ENCODE data around the gene ULK4.
"Not testable (repeated sequence)": the region's sequence is repeated elsewhere in the genome, so short reads cannot be mapped to it uniquely, and the experiment has no call there.

The ULK4 gene

DNA sequence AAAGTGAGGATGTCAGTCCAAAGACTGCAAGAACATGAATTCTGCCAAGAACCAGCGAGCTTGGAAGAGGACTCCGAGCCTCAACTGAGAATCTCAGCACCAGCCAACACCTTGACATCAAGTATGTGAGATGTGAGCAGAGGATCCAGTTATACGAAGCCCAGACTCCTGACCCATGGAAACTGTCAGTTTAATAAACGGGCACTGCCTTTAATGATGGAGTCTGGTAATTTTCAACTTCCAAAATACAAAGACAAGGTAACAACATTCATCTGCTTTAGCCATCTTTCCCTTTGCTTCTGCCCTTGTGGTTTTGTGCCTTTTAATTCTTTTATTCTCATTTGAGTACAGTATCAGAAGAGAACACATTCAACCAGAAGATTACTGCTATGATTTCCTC, 211.9 kb downstream of the ULK4 start:
- DNase-seq = no peak

DNA sequence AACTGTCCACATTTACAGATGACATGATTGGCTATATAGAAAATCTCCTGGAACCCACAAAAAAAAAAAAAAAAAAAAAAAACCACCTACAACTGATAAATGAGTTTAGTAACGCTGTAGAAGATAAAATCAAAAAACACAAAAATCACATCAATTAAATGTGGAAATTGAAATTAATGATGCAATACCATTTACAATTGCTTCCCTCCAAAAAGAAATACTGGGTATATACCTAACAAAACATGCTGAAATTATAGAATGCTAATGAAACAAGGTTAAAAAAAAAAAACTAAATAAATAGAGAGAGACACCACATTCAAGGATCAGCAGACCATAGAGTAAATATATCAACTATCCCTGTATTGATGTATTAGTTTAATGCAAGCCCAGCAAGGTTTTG, 215.7 kb downstream of the ULK4 start:
- DNase-seq = no peak

DNA sequence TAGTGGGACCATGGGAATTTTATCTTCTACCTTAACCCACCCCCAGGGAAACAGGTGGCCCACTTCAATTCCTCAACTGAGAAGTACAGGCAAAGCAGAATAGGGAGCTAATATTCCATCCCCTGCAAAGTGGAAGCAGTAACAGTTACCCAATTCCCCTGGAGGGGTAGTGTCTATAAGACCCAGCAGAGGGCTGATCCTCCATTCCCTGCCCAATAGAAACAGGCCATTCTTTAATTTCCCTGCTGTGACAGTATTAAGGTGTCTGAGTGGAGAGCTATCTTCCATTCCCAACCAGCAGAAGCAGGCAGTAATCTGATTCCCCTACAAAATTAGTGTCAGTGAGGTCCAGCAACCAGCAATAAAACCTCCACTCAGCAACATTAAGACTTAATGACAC, 219.8 kb downstream of the ULK4 start:
- no peak for DNase-seq

DNA sequence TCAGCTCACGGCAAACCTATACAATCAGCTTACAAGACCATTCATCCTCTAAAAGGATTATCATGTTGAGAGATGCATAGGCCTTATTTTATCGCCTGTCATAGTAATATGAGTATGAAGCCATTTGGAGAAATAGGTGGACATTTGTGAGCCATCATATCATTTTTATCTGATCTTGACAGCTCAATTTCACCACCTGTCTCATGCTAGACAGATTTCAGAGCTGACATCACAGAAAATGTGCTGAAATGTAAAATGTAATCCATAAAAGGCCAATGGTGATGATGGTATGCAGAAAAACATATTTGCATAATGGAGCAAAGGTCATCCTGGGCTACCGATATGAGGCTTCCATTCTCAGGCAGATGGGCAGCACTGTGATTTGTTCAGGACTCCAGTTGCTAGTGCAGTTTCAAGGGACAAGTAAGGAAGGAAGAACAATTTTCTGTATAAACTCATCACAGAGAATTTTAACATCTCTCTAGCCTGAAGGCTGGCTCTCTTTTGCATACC, 221.5 kb downstream of the ULK4 start:
- no peak for DNase-seq

DNA sequence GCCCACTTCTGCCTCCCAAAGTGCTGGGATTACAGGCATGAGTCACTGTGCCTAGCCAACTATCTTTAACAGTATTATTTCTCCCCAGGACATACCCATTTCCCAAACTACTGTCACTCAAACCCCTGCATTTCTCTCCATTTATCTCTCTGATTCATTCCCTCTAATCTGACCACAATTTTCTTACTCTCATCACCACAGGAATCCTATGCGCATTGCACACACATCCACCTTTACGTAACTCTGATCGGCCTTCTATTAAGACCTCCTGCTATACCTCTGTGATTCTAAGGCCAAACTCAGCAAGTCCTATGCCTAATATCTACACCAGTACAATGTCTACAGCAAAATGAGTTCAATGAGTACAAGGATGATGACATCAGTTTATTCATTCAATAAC, 235.0 kb downstream of the ULK4 start:
- no peak for DNase-seq

DNA sequence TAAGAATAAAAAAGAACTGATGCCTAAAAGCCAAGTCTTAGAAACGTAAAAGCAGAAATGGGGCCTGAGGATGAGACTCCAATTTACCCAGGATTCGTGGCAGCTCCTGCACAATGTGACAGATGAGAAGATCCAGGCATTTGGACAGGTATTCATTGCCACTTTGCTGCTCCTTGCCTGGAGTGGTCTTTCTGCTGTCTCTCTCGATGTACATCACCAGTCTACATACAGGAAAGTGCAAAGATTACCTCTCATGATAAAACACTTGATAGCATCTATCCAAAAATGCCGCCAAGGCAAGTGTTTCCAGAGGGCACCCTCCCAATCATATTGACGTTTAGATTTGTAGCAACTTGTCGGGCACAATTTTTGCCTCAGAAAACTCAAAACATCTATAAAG, 244.3 kb downstream of the ULK4 start:
- no peak for DNase-seq

DNA sequence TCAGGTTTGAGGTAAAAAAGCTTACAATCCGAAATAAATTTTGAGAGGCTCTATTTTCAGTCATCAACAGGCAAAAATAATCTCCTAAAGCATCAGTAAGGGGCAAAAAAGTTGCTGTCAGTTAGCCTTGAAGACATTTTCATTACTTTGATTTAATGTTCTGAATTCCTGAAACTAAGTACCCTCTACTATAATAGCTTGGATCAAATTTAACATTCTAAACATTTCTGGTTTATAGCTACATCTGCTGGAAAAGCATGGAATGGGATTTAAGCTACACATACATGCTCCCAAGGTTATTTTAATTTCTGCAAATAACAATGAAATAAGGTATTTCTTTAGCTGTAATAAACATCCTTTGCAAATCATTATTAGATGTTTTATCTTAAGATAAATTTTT, 245.4 kb downstream of the ULK4 start:
- no peak for DNase-seq

DNA sequence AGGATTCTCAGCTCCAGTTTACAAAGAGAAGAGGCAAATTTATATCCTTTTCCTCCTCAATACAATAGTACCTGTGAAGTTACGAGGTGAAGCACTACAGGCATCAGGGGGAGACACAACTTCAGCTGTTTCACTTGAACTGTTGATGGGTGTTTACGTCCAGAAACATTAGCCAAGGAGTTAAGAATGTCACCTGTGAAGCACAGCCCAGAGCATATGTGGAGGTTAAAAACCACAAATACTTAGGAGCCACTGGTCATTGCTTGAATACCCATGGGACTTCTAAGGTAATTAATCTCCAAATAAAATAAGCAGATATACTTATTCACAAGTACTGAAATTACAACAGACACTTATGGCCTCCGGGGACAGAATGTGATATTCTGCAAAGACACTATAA, 246.5 kb downstream of the ULK4 start:
- no peak for DNase-seq

DNA sequence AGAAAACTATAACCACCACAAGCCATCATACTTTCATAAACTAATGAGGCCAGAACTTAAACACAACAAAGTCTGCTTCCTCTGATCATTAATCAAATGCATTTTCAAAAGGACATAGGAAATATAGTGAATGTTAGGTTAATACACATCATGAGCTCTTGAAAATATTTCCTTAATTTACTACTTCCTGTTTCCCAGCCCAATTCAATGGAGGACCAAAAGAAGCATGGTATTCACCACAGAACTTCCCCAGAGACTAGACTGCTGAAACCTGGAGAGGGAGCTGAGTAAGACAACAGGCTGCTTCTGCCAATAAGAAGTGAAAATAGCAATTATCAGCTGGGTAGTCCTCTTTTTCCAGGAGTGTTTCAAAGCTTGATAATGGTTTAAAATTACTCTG, 250.3 kb downstream of the ULK4 start:
- DNase-seq = no peak

DNA sequence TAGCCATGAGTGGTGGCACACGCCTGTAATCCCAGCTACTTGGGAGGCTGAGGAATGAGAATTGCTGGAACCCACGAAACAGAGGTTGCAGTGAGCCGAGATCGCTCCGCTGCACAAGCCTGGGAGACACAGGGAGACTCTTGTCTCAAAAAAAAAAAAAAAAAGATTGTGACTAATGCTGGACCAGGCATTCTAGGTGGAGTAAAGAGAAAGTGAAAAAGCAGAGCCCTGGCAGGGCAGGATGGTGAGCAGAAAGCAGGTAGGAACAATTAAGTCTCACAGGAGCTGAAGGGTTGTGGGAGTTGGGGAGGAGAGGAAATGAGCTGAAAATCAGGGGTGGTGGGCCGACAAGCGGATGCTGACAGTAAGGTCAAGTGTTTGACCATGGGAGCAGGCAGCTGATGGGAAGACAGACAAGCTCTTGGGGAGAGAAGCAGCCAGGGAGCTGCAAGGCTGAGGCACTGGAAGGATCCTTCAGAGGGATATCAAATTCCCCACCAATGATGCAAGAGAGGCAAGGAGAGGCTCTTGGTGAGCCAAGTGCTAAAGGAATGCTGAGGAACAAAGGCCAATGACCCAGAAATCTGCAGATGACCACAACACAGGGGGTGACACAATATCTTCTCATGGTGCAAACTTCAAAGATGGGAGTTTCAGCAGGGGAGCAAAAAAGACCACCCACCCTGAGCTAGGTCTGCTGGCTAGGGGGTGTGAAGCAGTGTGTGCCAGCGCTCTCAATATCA, 251.1 kb downstream of the ULK4 start:
- no peak for DNase-seq

DNA sequence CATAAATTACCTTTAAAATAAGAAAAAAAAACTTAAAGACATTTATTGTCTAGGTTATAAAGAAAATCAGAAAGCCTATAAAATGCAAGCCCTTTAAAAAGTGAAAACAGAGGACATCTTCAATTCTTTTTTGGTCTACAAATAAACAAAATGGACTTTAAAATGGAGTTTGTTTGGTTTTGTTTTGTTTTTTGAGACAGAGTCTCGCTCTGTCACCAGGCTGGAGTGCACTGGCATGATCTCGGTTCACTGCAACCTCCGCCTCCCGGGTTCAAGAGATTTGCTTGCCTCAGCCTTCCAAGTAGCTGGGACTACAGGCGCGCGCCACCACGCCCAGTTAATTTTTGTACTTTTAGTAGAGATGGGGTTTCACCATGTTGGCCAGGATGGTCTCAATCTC, 252.7 kb downstream of the ULK4 start:
- not testable (repeated sequence) for DNase-seq

DNA sequence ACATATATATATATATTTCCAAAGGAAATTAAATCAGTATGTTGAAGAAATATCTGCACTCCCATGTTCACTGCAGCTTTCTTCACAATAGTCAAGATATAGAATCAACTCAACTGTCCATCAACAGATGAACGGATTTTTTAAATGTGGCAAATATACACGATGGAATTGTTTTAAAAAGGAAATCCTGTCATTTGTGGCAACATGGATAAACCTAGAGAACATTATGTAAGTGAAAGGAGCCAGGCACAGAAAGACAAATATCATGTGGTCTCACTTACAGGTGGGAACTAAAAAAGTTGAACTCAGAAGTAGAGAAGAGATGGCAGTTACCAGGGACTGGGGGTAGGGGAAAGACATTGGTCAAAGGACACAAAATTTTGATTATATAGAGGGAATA, 253.7 kb downstream of the ULK4 start:
- DNase-seq = no peak

DNA sequence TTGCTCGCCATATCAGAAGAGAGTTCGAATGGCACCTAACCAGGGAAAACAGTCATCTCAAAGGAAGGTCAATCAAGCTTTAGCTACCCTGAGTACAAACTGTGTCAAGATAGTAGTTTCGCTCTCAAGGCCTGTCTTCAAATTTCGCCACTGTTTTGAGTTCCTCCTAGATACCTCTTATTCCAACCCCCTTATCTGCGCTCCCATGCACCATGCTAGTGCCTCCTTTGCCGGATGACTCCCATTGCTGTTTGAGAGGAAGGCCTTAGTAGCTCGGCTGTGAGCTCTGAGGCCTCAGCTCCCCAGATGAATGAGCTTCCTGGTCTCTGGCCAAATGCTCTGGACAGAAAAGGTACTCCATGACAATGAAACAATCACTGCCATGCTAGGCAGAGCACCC, 256.0 kb downstream of the ULK4 start:
- no peak for DNase-seq

DNA sequence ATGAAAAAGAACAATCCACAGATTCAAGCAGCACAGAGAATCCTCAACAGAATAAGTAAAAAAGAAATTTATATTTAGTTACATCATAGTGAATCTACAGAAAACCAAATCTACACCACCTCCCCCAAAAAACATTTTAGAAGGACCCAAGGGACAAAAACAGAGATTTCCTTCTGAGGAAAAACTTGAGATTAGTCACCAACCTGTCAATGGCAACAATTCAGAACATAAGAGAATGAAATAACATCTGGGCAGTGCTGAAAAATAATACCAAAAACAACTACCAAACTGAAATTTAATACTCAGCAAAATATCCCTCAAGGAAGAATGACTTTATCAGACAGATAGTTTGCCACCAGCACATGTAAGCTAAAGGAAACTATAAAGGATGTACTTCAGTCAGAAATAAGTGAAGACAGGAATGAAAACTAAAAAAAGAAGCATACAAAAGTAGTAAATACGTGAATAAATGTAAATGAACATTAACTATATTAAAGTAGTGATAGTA, 260.7 kb downstream of the ULK4 start:
- no peak for DNase-seq

DNA sequence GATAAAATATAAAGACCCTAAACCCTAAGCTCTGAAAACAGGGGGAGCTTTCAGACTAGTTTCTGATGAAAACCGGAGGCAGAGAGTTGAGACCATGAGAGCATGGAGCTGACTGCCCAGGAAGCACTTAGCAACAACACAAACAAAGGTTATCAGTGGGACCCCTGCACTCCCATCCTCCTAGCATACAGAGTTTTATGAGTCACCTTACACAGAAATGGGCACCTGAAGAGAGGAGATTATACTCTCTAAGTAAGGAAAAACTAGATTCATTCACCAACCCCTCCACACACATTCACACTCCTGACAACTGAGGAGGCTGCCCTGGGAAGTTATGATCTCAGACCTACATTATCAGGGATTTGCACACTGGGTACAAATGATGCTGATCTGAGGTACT, 261.7 kb downstream of the ULK4 start:
- no peak for DNase-seq

DNA sequence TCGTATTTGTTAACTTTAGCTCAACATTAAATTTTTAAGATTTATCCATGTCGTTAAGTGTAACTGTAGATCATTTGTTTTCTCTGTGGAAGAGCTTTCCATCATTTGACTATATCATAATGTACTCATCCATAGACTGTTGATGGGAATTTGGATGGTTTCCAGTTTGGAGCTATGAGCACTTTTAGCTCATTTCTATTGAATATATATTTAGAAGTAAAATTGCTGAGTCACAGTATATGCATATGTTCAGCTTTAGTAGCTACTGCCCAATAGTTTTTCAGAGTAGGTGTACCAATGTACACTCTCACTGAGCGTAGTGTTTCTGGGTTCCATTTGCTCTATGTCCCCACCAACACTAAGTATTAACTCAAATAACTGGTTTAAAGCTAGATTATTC, 263.0 kb downstream of the ULK4 start:
- no peak for DNase-seq

DNA sequence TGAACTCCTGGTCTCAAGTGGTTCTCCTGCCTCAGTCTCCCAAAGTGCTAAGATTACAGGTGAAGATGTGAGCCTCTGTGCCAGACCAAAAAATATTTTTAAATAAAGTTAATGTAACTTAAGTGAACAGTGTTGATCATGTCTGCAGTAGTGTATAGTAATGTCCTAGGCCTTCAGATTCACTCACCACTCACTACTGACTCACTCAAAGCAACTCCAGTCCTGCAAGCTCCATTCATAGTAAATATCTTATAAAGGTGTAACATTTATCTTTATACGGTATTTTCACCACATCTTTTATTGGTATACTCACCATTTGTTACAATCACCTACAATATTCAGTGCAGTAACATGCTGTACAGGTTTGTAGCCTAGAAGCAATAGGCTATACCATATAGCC, 264.2 kb downstream of the ULK4 start:
- DNase-seq = no peak

DNA sequence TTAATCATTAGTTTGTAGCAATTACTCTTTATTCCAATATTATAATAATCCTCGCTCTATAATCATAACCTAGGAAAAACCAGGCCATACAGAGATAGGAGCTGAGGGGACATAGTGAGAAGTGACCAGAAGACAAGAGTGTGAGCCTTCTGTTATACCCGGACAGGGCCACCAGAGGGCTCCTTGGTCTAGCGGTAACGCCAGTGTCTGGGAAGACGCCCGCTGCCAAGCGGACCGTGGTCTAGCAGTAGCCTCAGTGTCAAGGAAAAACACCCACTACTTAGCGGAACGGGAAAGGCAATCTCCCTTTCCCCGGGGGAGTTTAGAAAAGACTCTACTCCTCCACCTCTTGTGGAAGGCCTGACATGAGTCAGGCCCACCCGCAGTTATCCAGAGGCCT, 266.1 kb downstream of the ULK4 start:
- DNase-seq = not testable (repeated sequence)

DNA sequence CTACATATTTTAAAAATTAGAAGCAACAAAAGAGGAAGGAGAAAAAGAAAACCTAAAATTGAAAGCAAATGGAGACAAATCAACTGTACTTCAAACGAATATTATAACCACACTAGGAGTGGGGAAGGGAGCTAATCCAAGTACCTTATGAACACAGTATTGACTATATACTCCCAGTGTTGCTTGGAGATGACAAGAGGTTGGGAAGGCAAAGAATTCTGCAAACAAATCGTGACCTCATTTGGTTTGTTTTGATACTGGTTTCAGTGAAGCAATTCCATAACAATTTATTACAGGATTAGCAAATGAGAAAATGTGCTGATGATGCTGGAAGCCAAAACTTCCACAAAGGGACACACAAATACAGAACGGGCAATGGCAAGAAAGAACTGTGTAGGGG, 268.1 kb downstream of the ULK4 start:
- no peak for DNase-seq

DNA sequence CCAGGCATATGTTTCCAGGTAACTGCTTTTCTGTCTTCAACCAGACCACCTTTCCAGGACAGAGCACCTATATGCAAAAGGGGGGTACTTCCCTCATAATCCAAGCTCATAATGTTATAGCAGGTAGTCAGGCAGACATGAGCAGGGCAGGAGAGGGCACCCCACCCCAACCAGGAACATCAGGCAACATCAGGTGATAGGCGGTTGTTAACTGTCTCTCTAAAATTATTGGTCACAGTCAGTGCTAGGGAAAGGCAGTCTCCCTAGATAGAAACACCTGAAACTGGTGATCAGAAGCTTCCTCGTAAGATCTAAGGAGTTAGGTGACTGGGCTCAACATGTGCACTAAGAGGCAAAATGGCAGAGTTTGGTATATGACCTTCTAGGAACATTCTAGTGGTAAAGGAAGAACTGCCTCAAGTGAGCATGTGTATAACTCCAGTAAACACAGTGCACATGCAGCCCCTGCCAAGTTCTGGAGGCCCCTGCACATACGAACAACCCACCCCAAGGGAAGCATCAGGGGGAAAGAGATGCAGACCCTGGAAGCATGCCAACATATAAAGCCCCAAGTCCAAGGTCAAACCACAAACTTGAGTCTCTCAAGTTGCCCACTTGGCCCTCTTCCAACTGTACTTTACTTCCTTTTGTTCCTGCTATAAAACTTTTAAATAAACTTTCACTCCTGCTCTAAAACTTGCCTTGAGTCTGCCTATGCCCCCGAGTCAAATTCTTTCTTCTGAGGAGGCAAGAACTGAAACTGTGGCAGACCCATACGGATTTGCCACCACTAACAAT, 270.9 kb downstream of the ULK4 start:
- no peak for DNase-seq

DNA sequence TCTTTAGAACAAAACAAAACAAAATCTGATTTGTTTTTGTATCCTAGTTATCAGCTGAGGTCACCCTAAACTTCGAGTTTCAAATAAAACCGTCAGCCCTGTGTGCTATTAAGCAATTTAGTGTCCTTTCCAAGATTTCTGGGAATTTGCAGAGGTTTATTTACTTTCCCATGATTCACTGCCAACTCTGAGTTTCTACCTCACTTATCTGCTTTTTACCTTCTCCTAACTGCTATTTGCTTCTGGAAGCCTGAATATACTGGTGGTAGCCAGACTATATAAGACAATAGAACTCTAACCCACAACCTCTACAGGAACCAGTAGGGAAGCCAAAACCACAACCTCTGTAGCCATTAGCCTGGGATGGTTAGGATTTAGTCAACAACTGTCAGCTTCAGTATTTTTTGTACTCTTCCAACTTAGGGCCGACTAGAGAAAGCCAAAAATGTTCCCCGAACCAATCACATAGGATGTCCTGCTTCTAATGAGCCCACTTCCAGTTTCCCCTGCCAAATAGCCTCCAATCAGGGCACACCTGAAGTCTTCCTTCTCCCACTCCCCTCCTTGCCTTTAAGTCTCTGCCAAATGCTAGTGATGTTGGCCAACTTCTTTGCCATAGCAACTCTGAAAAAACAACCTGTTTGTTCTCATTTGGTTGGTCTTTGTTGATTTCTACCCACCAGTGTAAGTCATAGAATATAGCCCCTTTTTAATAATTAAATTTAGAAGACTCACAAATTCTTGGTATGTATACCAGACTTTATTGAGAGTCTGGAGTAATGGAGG, 273.1 kb downstream of the ULK4 start:
- DNase-seq = no peak

DNA sequence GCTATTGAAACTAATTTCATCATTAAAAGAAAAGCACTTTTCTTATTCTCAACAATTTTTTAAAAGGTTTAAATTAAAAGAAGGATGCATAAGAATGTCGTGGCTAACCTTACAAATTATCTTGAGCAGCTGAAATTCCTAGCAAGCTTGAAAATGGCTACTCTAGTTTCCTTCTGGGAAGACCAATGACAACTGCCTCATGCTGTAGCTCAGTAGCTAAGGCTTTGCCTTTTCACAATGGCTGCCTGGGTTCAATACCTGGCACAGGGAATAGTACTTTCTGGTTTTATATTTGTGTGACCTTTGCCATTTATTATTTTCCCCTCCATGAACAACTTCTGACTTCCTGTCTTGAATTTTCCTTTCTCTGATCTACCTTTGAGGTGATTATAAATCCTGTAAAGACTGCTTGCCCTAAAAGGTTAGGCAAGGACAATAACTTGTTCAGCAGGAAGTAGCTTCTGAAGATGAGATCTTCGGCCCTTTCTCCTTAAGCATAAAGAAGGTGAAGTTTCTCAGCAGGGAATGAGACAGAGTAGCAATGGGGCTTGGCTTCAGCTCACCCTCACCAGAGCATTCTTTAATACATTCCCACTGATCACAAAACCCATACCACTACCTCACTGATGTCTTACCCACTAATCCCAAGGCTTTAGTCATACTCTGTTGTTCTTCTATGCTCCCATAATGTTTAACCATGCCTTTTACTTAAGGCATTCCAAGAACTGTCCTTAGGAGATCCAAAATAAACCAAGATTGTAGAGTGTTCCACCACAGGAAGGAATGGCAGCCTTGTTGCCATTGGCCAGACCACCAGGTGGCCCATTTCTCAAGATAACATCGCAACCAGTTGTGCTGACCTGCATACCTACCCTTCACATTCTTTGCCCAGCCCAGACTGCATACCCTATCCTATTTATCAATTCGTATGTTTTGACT, 276.8 kb downstream of the ULK4 start:
- DNase-seq = no peak

Measured in CD4-positive, alpha-beta T cell treated with Interleukin-17A for 4 hours (primary cell).